HEK293 (cell line): ENCODE measurements around the gene PPP6R3.

Experiments used
- CTCF ChIA-PET: fragments of 350-600 bp; formaldehyde crosslinking; extraction: SDS; loops from one replicate; lab custom pipeline; 2021; ENCODE audit warnings: antibody characterized with exemption; lab: Yijun Ruan, JAX
- POLR2A ChIA-PET: fragments of 300-600 bp; formaldehyde crosslinking; extraction: SDS; loops from one replicate; lab custom pipeline; 2020; ENCODE audit warnings: antibody characterized with exemption, inconsistent platforms; lab: Yijun Ruan, JAX
- H3K27ac ChIP-seq: fragments of 200-500 bp; sonication (Bioruptor generic); 2 replicates; pipeline ENCODE4 v1.5.1; 2014; ENCODE audit warnings: low read depth, low read length, control low read depth, inconsistent platforms; ENCODE audit errors: extremely low read depth
- H3K36me3 ChIP-seq, 2 experiments: fragments of 200-500 bp in 1 of 2; sonication (Bioruptor generic) in 1 of 2; 1 replicate in 1 of 2; 2 replicates in 1 of 2; pipeline ENCODE4 v1.5.1; 2014 to 2017; ENCODE audit warnings: inconsistent platforms in 2 of 2, low read length in 2 of 2; ENCODE audit not compliant: control insufficient read depth in 2 of 2, insufficient read depth in 1 of 2
- H3K4me1 ChIP-seq: fragments of 200-500 bp; sonication (Bioruptor generic); 2 replicates; pipeline ENCODE4 v1.5.1; 2014; ENCODE audit warnings: mild to moderate bottlenecking, low read length, inconsistent platforms; ENCODE audit not compliant: control insufficient read depth, insufficient read depth
- H3K4me3 ChIP-seq: 2 replicates; pipeline ENCODE4 v1.5.1; 2011; ENCODE audit warnings: low read depth, mild to moderate bottlenecking, control low read depth, low read length, moderate library complexity
- H3K9me3 ChIP-seq: fragments of 200-500 bp; sonication (Bioruptor generic); 2 replicates; pipeline ENCODE4 v1.5.1; 2014; ENCODE audit warnings: low read depth, low read length, inconsistent platforms; ENCODE audit not compliant: control insufficient read depth, insufficient read depth
- GLIS1 ChIP-seq: fragments of 450-650 bp; formaldehyde crosslinking; IDR thresholded peaks from 2 replicates; pipeline ENCODE4 v1.5.1; 2016; ENCODE audit warnings: missing biosample characterization, missing genetic modification characterization
- KLF16 ChIP-seq: fragments of 450-650 bp; formaldehyde crosslinking; IDR thresholded peaks from 2 replicates; pipeline ENCODE4 v1.5.1; 2017; ENCODE audit warnings: missing biosample characterization, missing genetic modification characterization
- MYNN ChIP-seq: fragments of 450-650 bp; formaldehyde crosslinking; IDR thresholded peaks from 2 replicates; pipeline ENCODE4 v1.5.1; 2016; ENCODE audit warnings: missing biosample characterization, missing genetic modification characterization, borderline replicate concordance
- ZBTB1 ChIP-seq: fragments of 450-650 bp; formaldehyde crosslinking; IDR thresholded peaks from 2 replicates; pipeline ENCODE4 v1.5.1; 2016; ENCODE audit warnings: missing biosample characterization, missing genetic modification characterization
- ZNF114 ChIP-seq: fragments of 450-650 bp; formaldehyde crosslinking; IDR thresholded peaks from 2 replicates; pipeline ENCODE4 v1.5.0; 2017; ENCODE audit warnings: missing biosample characterization, missing genetic modification characterization
- ZNF2 ChIP-seq: fragments of 450-650 bp; formaldehyde crosslinking; IDR thresholded peaks from 2 replicates; pipeline ENCODE4 v1.5.1; 2016; ENCODE audit warnings: missing biosample characterization, missing genetic modification characterization
- ZNF248 ChIP-seq: fragments of 450-650 bp; formaldehyde crosslinking; IDR thresholded peaks from 2 replicates; pipeline ENCODE4 v1.5.1; 2017; ENCODE audit warnings: missing biosample characterization, missing genetic modification characterization
- ZNF311 ChIP-seq: fragments of 450-650 bp; formaldehyde crosslinking; IDR thresholded peaks from 2 replicates; pipeline ENCODE4 v1.5.1; 2017; ENCODE audit warnings: missing biosample characterization, missing genetic modification characterization, borderline replicate concordance
- ZNF423 ChIP-seq: fragments of 450-650 bp; formaldehyde crosslinking; IDR thresholded peaks from 2 replicates; pipeline ENCODE4 v1.5.1; 2016; ENCODE audit warnings: missing biosample characterization, missing genetic modification characterization
- ZNF610 ChIP-seq: fragments of 450-650 bp; formaldehyde crosslinking; IDR thresholded peaks from 2 replicates; pipeline ENCODE4 v1.5.1; 2016; ENCODE audit warnings: missing biosample characterization, missing genetic modification characterization, borderline replicate concordance
- ZNF623 ChIP-seq: fragments of 450-650 bp; formaldehyde crosslinking; IDR thresholded peaks from 2 replicates; pipeline ENCODE4 v1.5.1; 2016; ENCODE audit warnings: missing biosample characterization, missing genetic modification characterization
- ZNF664 ChIP-seq: fragments of 450-650 bp; formaldehyde crosslinking; IDR thresholded peaks from 2 replicates; pipeline ENCODE4 v1.5.1; 2016; ENCODE audit warnings: missing biosample characterization, missing genetic modification characterization
- ZNF830 ChIP-seq: fragments of 450-650 bp; IDR thresholded peaks from 2 replicates; pipeline ENCODE4 v1.5.0; 2018; ENCODE audit warnings: missing biosample characterization, missing genetic modification characterization, low read depth, mild to moderate bottlenecking, moderate library complexity
- ZSCAN23 ChIP-seq: fragments of 450-650 bp; formaldehyde crosslinking; IDR thresholded peaks from 2 replicates; pipeline ENCODE4 v1.5.1; 2016; ENCODE audit warnings: missing biosample characterization, missing genetic modification characterization
- TF ChIP-seq, protein P1 (sequence below): fragments of 450-650 bp; formaldehyde crosslinking; conservative IDR thresholded peaks from 2 replicates; pipeline ENCODE4 v1.5.1; 2016; ENCODE audit warnings: low read depth, missing biosample characterization, missing genetic modification characterization
- TF ChIP-seq, protein P2 (sequence below): fragments of 450-650 bp; formaldehyde crosslinking; IDR thresholded peaks from 2 replicates; pipeline ENCODE4; 2016; ENCODE audit warnings: missing biosample characterization, missing genetic modification characterization
- TF ChIP-seq, protein P3 (sequence below): fragments of 450-650 bp; formaldehyde crosslinking; conservative IDR thresholded peaks from 2 replicates; pipeline ENCODE4 v1.5.1; 2016; ENCODE audit warnings: low read depth, missing biosample characterization, missing genetic modification characterization
- TF ChIP-seq, protein P4 (sequence below): fragments of 450-650 bp; formaldehyde crosslinking; IDR thresholded peaks from 2 replicates; pipeline ENCODE4 v1.5.0; 2017; ENCODE audit warnings: missing biosample characterization, missing genetic modification characterization, borderline replicate concordance

Gene PPP6R3

DNA sequence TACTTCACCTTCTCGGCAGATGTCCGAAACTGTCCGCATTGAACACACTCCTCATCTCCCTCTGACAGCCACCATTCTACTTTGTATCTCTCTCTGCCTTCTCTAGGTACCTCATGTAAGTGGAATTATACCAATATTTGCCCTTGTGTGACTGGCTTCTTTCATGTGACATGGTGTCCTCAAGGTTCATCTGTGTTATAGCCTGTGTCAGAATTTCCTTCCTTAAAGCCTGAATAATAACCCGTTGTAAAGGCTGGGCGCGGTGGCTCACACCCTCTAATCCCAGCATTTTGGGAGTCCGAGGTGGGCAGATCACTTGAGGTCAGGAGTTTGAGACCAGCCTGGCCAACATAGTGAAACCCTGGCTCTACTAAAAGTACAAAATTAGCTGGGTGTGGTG lies 40.4 kb upstream of the PPP6R3 start (continued):
- TF ChIP-seq, protein P1, sequence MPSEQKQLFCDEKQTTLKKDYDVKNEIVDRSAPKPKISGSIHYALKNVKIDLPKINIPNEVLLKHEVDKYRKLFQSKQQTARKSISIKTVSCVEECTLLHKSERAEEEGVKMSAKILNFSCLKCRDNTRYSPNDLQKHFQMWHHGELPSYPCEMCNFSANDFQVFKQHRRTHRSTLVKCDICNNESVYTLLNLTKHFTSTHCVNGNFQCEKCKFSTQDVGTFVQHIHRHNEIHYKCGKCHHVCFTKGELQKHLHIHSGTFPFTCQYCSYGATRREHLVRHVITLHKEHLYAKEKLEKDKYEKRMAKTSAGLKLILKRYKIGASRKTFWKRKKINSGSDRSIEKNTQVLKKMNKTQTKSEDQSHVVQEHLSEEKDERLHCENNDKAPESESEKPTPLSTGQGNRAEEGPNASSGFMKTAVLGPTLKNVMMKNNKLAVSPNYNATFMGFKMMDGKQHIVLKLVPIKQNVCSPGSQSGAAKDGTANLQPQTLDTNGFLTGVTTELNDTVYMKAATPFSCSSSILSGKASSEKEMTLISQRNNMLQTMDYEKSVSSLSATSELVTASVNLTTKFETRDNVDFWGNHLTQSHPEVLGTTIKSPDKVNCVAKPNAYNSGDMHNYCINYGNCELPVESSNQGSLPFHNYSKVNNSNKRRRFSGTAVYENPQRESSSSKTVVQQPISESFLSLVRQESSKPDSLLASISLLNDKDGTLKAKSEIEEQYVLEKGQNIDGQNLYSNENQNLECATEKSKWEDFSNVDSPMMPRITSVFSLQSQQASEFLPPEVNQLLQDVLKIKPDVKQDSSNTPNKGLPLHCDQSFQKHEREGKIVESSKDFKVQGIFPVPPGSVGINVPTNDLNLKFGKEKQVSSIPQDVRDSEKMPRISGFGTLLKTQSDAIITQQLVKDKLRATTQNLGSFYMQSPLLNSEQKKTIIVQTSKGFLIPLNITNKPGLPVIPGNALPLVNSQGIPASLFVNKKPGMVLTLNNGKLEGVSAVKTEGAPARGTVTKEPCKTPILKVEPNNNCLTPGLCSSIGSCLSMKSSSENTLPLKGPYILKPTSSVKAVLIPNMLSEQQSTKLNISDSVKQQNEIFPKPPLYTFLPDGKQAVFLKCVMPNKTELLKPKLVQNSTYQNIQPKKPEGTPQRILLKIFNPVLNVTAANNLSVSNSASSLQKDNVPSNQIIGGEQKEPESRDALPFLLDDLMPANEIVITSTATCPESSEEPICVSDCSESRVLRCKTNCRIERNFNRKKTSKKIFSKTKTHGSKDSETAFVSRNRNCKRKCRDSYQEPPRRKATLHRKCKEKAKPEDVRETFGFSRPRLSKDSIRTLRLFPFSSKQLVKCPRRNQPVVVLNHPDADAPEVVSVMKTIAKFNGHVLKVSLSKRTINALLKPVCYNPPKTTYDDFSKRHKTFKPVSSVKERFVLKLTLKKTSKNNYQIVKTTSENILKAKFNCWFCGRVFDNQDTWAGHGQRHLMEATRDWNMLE (tag by site-specific recombination) = no peak
- TF ChIP-seq ZNF830 (tag by site-specific recombination) (no peak), ZNF423 (no peak)

DNA sequence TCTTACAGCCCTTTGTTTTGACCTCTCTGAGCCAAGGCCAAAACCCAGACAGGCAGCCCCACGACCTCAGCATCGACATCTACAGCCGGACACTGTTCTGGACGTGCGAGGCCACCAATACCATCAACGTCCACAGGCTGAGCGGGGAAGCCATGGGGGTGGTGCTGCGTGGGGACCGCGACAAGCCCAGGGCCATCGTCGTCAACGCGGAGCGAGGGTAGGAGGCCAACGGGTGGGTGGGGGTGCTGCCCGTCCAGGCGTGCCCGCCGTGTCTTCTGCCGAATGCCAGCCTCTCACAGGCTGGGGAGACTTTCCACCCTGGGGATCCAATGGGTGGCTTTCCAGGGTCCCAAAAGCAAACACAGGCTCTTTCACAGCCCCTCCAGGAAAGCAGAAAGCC lies 37.1 kb upstream of the PPP6R3 start:
- ChIA-PET CTCF (interaction anchor here (0.5 kb wide), 1 partner anchor 1367 kb away, joined by 3 read pairs; no protein-coding TSS in a partner anchor), POLR2A (no interaction called here)
- H3K4me3 ChIP-seq = no peak overlapping the region
- no peak overlapping the region for H3K27ac ChIP-seq
- H3K9me3 ChIP-seq = no peaks in the 10 kb centered on the region
- TF ChIP-seq ZNF2 (tag by site-specific recombination) = no peak
- H3K36me3 ChIP-seq = peaks cover 3 to 54% of the 10 kb centered on the region in 2 experiments; a peak in 2 of 3 replicates
- no peaks in the 10 kb centered on the region for H3K4me1 ChIP-seq

DNA sequence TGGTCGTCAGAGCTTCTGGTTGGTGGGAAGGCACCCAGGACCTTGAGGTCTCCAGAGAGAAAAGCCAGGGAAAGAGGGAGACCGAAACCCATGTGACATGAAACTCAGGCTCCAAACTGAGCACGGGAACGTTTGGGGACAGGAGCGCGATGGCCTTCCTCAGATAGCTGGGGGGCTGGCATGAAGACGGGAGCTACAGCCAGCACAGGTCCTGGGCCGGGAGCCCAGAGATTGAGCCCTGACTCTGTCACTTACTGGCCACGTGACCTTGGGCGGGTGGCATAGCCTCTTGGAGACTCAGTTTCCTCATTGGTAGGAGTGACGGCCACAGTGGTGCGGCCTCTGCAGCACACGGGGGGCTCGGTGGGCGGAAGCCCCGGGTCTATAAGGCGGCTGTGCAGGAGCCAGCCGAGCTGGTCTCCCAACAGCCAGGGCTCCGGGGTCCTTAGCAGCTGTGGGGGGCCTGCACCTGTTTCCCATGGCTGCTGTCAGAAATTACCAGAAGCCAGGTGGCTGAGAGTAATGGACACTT lies 36.4 kb upstream of the PPP6R3 start:
- no peaks in the 10 kb centered on the region for H3K9me3 ChIP-seq
- no peaks in the 10 kb centered on the region for H3K4me1 ChIP-seq
- CTCF ChIA-PET = no interaction called here
- no peak for TF ChIP-seq ZBTB1
- no peak for TF ChIP-seq ZNF623
- TF ChIP-seq ZNF610 (tag by site-specific recombination) = no peak
- TF ChIP-seq KLF16 = no peak
- no peak for TF ChIP-seq MYNN
- TF ChIP-seq, protein P2, sequence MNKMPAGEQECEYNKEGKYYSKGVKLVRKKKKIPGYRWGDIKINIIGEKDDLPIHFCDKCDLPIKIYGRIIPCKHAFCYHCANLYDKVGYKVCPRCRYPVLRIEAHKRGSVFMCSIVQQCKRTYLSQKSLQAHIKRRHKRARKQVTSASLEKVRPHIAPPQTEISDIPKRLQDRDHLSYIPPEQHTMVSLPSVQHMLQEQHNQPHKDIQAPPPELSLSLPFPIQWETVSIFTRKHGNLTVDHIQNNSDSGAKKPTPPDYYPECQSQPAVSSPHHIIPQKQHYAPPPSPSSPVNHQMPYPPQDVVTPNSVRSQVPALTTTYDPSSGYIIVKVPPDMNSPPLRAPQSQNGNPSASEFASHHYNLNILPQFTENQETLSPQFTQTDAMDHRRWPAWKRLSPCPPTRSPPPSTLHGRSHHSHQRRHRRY (tag by site-specific recombination) = no peak
- no peak for TF ChIP-seq ZSCAN23
- TF ChIP-seq ZNF311 (tag by site-specific recombination) = no peak
- TF ChIP-seq, protein P3, sequence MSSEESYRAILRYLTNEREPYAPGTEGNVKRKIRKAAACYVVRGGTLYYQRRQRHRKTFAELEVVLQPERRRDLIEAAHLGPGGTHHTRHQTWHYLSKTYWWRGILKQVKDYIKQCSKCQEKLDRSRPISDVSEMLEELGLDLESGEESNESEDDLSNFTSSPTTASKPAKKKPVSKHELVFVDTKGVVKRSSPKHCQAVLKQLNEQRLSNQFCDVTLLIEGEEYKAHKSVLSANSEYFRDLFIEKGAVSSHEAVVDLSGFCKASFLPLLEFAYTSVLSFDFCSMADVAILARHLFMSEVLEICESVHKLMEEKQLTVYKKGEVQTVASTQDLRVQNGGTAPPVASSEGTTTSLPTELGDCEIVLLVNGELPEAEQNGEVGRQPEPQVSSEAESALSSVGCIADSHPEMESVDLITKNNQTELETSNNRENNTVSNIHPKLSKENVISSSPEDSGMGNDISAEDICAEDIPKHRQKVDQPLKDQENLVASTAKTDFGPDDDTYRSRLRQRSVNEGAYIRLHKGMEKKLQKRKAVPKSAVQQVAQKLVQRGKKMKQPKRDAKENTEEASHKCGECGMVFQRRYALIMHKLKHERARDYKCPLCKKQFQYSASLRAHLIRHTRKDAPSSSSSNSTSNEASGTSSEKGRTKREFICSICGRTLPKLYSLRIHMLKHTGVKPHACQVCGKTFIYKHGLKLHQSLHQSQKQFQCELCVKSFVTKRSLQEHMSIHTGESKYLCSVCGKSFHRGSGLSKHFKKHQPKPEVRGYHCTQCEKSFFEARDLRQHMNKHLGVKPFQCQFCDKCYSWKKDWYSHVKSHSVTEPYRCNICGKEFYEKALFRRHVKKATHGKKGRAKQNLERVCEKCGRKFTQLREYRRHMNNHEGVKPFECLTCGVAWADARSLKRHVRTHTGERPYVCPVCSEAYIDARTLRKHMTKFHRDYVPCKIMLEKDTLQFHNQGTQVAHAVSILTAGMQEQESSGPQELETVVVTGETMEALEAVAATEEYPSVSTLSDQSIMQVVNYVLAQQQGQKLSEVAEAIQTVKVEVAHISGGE (tag by site-specific recombination) = no peak
- TF ChIP-seq, protein P4, sequence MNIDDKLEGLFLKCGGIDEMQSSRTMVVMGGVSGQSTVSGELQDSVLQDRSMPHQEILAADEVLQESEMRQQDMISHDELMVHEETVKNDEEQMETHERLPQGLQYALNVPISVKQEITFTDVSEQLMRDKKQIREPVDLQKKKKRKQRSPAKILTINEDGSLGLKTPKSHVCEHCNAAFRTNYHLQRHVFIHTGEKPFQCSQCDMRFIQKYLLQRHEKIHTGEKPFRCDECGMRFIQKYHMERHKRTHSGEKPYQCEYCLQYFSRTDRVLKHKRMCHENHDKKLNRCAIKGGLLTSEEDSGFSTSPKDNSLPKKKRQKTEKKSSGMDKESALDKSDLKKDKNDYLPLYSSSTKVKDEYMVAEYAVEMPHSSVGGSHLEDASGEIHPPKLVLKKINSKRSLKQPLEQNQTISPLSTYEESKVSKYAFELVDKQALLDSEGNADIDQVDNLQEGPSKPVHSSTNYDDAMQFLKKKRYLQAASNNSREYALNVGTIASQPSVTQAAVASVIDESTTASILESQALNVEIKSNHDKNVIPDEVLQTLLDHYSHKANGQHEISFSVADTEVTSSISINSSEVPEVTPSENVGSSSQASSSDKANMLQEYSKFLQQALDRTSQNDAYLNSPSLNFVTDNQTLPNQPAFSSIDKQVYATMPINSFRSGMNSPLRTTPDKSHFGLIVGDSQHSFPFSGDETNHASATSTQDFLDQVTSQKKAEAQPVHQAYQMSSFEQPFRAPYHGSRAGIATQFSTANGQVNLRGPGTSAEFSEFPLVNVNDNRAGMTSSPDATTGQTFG (tag by site-specific recombination) = no peak
- no peak for TF ChIP-seq ZNF114 (tag by site-specific recombination)
- TF ChIP-seq GLIS1 (tag by site-specific recombination) = no peak
- TF ChIP-seq ZNF248 (tag by site-specific recombination) = no peak
- no peak for TF ChIP-seq ZNF664 (tag by site-specific recombination)
- no peak overlapping the region for H3K27ac ChIP-seq
- POLR2A ChIA-PET = no interaction called here
- no peak overlapping the region for H3K4me3 ChIP-seq
- H3K36me3 ChIP-seq = peaks cover 3 to 55% of the 10 kb centered on the region in 2 experiments; a peak in 2 of 3 replicates
